Suppressor macrophage (primary cell): ENCODE data around the gene SEC24B.
A peak's percentile ranks its signal among the peaks of the same experiment; 100 is the strongest.

ENCODE experiments used
- DNase-seq, 4 experiments: peaks; one replicate each; pipeline ENCODE4 v3.0.0-alpha.2; 2020 to 2022
- total RNA-seq, 17 experiments: gene quantifications; one replicate each; lab custom pipeline; 2026; ENCODE audit warnings: mixed read lengths in 6 of 17, inconsistent platforms in 3 of 17; lab: John Stamatoyannopoulos, UW

SEC24B gene
- 39.9 to 90.8 (median 61.4) reads per million in 17 experiments for total RNA-seq

- peak; percentile 87 to 95 (median 94) for DNase-seq
Observed at GRCh38 chr4:109433205-109434006, at the start of gene SEC24B. Gene SEC24B, plus strand, starts transcription at chr4:109433815. Its CDS starts 55 bp downstream, at chr4:109433870.

GRCh38 chr4:109383823-109384222 is 49.8 kb upstream of the SEC24B start:
- DNase-seq, result no peak

- DNase-seq, result no peak
Observed at GRCh38 chr4:109385260-109385659, 48.4 kb upstream of the SEC24B start.

- DNase-seq, result no peak
Observed at GRCh38 chr4:109389369-109390114, 44.1 kb upstream of the SEC24B start.

- DNase-seq, result no peak
Observed at GRCh38 chr4:109390115-109390768, 43.4 kb upstream of the SEC24B start.

- no peak for DNase-seq
Observed at GRCh38 chr4:109395694-109396093, 37.9 kb upstream of the SEC24B start.

GRCh38 chr4:109398928-109399327 is 34.7 kb upstream of the SEC24B start:
- DNase-seq, result no peak

GRCh38 chr4:109406337-109406931 is 27.2 kb upstream of the SEC24B start:
- DNase-seq, result peak; percentile 28 to 61 (median 42)

GRCh38 chr4:109407027-109407737 is 26.4 kb upstream of the SEC24B start:
- no peak for DNase-seq

GRCh38 chr4:109408711-109409110 is 24.9 kb upstream of the SEC24B start:
- DNase-seq, result no peak

- no peak for DNase-seq
Observed at GRCh38 chr4:109410226-109410625, 23.4 kb upstream of the SEC24B start.

GRCh38 chr4:109410776-109411175 is 22.8 kb upstream of the SEC24B start:
- no peak for DNase-seq

GRCh38 chr4:109411964-109412363 is 21.7 kb upstream of the SEC24B start:
- DNase-seq, result no peak

- no peak for DNase-seq
Observed at GRCh38 chr4:109412776-109413175, 20.8 kb upstream of the SEC24B start.

GRCh38 chr4:109414938-109415337 is 18.7 kb upstream of the SEC24B start:
- no peak for DNase-seq

GRCh38 chr4:109418588-109418987 is 15.0 kb upstream of the SEC24B start:
- no peak for DNase-seq

GRCh38 chr4:109419679-109420078 is 13.9 kb upstream of the SEC24B start:
- no peak for DNase-seq

- DNase-seq, result no peak
Observed at GRCh38 chr4:109424093-109424841, 9.3 kb upstream of the SEC24B start.

GRCh38 chr4:109425405-109425804 is 8.2 kb upstream of the SEC24B start:
- DNase-seq, result no peak

GRCh38 chr4:109429545-109429944 is 4.1 kb upstream of the SEC24B start:
- DNase-seq, result no peak

- DNase-seq, result no peak
Observed at GRCh38 chr4:109432203-109432602, 1.4 kb upstream of the SEC24B start.
